ENCODE results near the gene COPE.

COPE gene

DNA sequence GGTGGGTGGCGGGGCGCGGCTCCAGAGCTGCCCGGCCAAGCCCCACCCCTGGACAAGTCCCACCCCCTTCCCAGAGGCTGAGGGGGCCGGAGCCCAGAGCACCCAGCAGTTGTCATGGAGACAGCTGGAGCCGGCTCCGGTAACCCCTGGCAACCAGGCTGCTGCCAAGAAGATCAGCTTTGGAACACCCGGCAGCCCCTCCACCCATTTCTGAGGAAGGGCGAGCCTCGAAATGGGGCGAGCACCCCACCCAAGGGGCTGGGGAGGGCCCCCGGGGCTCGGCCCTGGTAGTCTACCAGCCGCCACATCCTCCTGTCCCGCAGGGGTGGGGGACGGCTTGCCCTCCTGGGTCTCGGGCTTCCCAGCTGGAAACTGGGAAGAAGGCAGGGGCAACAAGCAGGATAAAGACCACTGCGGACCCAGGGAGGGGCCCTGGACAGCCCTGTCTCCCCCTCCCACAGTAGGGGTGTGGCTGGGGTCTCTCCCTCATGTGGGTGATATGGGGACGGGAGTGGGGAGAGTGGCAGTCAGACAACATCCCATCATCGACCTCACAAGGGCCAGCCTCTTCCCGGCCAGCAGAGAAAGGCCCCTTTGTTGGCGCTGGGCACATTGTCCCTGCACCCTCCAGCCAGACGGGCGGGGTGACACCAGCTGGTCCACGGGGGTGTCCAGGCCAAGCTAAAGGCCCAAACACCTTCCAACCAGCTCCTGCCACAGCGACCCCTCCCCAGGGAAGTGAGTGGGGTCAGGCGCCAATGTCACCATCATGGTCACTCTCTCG, 24.7 kb downstream of the COPE start:
- FAIRE-seq = no peak

DNA sequence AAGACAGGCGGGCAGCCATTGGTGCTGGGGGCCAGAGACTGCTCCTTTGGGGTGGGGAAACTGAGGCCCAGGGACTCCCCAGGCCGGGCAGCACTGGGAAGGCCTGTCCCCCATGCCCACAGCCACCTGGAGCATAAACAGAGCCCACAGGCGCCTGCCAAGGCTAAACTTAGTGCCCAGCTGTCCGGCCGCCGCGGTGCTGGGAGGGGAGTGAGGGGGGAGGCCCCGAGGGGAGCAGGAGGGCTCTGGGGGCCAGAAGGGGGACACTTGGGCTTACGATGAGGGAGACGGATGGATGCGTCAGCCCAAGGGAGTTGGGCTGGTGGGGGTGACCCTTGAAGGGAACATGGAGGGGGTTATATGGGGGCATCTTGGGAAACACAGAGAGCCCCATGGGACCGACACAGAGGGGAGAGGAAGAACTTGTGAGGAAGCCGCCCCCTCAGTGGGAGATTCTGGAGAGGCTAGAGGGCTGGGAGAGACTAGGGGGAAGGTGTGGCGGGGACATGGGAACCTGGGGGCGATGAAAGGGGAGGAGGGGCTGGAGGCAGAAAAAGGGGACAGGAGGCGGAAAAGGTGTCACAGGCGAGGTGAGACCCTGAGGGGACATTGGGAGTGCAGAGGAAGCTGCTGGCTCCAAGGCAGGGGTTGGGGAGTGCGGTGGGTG, 25.5 kb downstream of the COPE start:
- no peak for FAIRE-seq

DNA sequence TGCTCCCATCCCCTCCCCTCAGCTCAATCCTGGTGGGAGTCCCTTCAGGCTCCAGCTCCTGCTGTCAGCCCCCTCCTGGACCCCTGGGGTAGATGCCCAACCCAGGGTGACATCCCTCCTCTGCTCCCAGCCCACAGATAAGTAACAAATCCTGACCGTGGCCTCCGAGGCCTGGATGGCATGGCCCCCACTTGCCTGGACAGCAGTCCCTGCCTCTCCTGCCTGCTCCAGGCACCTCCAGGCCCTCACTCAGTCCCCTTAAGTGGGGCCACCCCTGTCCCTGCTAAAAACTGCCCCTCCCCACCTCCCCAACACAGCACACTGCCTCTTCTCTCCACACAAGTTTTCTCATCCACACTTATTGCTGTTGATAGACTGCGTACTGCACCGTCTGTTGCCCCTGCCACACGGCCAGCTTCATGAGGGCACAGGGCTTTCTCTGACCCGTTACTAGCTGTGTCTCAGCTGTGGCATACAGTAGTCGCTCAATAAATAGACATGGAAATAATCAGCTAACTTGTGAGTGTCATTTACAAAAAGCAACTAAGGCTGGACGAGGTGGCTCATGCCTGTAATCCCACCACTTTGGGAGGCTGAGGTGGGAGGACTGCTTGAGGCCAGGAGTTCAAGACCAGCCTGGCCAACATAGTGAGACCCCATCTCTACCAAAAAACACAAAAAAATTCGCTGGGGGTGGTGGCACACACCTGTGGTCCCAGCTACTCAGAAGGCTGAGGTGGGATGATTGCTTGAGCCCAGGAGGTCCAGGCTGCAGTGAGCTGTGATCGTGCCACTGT, 29.0 kb downstream of the COPE start:
- no peak for FAIRE-seq

GRCh38 chr19:18886972-18887371, 32.2 kb downstream of the COPE start:
- no peak for FAIRE-seq

GRCh38 chr19:18883526-18884304, 35.5 kb downstream of the COPE start:
- no peak for FAIRE-seq

GRCh38 chr19:18881491-18881890, 37.7 kb downstream of the COPE start:
- no peak for FAIRE-seq

DNA sequence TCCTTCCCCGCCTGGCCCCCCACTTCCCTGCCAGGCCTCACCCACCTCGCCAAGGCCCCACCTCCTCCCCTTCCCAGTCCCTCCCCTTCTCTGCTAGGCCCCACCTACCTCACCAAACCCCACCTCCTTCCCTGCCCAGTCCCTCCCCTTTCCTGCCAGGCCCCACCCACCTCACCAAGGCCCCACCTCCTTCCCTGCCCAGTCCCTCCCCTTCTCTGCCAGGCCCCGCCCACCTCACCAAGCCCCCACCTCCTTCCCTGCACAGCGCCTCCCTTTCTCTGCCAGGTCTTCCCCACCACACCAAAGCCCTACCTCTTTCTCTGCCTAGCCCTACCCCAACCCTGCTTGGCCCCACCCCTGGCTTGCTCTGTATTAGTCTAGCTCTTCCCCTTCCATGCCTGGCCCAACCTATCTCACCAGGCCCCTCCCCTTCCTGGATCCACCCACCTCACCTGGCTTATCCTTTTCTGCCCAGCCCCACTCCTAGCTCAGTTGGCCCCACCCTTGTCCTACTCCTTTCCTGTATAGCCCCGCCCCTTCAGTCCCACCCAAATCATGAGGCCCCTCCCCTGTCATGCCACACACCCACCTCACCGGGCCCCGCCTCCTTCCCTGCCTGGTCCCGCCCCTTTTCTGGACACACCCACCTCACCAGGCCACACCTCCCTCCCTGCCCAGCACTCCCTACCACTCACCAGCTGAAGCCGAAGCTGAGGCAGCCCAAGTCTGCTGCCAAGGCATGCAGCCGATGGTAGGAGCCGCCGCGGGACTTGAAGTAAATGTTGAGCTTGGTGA, 39.4 kb downstream of the COPE start:
- no peak for FAIRE-seq

DNA sequence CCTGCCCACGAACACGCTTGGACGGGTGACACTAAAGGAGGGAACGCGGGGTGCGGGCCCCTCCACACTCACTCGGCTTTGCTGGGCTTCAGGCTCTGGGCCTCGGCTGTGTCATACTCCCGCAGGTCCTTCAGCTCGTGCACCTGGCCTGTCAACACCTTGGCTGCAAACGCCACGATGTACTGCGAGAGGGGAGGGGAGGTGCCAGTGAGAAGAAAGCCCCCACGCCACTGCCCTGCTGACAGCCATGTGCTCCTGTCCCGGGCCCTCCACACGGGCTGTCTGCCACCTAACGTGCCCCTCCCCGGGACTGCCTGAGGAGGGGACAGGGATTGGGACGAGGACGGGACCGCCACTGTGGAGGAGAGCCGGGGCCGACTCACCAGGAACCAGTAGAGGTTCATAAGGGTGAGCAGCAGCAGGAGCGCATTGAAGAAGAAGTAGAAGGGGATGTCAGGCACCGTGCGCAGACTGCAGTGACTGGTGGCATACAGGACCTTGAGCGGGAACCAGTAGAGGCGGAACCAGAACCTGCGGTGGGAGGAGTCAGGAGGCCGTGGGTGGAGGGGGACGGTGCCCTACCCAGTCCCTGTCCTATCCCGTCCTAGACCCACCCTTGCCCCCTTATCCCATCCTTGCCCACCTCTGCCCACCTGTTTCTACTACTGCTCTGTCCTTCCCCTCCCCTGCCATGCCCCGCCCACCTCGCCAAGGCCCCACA, 40.2 kb downstream of the COPE start:
- no peak for FAIRE-seq

DNA sequence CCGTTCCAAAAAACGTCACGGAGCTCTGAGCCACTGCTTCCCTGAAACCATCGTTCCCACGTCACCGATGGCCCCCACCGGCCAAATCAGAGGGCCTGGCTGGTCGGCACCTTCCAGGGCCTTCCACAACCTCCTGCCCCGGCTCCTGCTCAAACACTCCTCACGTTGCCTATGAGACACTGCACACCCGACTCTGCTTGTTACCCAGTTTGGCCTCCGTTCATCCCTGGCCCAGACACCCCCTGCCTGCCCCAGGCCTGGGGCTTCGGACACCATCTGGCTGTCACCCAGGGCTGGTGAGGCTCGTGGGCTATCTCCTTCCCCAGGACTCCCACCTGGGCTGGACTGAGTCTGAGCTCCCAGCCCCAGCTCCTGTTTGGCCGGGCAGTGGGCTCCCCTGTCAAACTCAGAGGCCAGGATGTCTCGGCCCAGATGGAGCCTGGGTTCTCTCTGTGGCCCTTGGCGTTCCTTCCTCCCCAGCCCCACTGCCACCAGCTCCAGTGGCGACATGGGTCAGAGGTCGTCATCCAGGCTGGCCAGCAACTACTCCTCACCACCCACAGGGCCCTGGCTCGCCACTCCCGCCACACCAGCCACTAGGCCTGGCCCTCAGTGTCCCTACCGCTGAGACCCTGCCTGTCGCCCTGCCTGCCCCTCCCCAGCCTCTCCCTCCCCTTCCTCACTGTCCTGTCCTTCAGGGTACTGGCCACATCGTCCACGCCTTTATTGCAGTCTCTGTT, 41.0 kb downstream of the COPE start:
- FAIRE-seq = no peak

GRCh38 chr19:18876865-18877264, 42.3 kb downstream of the COPE start:
- no peak for FAIRE-seq

DNA sequence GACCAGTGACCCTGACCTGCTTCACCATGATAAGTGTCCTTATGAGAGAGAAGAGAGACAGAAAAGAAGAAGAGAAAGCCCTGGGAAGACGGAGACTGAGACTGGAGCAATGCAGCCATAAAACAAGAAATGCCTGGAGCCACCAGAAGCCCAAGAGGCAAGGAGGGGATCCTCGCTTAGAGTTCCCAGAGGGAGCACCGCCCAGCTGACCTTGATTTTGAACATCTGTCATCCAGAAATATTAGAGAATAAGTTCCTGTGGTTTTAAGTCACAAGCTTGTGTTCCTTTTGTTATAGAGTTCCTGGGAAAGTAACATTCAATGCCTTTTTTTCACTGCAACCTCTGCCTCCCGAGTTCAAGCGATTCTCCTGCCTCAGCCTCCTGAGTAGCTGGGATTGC, 43.5 kb downstream of the COPE start:
- no peak for FAIRE-seq

DNA sequence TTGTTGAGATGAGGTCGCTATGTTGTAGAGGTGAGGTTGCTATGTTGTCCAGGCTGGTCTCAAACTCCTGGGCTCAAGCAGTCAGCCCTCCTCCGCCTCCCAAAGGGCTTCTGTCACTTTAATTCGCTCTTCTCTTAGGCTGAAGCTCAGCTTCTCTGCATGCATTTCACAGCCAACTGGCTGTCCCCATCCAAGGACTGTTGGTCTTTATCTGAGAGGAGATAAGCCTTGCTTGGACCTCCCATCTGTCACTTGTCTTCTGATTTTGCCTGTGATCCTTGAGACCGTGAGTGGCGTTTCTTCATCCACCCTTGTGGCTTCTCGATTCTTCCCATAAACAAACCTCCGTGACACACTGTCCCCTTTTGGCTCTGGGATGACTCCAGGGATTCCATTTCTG, 47.6 kb downstream of the COPE start:
- FAIRE-seq = no peak

GRCh38 chr19:18870531-18871172, 48.5 kb downstream of the COPE start:
- no peak for FAIRE-seq

- no peak for FAIRE-seq
These were observed 49.2 kb downstream of the COPE start for GRCh38 chr19:18869781-18870530.

GRCh38 chr19:18869023-18869618, 50.1 kb downstream of the COPE start:
- no peak for FAIRE-seq

DNA sequence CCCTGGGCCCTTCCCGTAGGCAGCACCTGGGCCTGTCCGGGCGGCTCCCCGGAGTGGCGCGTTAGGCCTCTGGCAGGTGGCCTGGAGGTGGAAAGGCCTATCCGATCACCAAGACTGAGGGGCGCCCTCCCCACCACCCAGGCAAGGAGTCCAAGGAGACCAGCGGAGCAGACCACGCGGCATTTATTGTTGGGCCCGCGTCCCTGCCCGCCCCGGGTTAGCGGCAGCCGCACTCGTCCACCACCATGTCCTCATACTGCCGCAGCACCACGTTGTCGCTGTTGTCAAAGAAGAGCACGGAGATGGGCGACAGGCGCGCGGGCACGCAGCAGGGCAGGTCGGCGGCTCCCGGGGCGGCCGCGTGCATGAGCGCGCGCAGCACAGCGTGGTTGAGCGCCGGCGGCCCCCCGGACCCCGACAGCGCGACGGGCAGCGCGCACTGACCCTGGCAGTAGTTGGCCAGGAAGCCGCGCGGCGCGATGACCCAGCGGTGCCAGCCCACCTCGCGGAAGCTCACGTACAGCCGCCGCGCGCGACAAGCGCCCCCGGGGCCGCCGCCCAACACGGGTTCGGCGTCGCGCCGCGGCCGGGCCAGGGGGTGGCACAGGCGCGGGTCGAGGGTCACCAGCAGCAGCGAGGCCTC, 50.7 kb downstream of the COPE start:
- no peak for FAIRE-seq

DNA sequence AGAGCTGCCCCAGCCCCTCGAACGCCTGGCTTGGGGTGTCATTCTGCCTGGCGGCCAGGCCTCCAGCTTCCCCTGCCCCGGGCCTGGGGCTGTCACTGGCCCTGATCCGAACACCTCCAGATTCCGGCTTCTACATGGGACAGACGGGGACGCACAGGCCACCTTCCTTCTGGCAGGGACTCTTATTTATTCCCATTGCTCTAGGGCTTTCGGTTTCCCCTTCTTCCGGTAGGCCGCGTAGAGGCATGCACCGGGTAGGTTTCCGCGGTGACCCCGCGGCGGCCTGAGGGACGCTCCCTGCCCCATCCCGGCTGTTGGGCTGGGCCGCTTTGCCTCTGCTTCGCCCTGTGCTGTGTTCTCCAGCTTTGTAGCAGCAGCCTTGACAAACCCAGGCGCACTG, 51.4 kb downstream of the COPE start:
- FAIRE-seq = no peak

DNA sequence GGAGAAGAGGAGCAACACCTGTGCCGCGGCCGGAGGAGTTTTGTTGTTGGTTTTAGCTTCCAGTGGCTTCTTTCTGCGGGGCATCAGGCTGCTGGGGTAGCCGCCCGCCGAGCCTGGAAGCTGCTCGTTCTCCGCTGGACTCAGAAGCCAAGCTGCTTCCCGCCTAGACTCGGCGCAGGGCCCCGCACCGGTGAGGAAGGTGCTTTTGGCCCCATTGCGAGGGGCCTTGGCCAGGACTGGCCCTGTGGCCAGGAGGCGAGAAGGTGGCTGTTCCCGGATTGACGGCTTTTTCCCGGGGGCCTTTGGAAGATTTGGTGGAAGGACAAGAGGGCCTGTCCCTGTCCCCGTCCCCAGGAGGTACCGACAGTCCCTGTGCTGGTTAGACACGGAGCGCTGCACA, 52.0 kb downstream of the COPE start:
- no peak for FAIRE-seq

GRCh38 chr19:18866800-18867123, 52.4 kb downstream of the COPE start:
- FAIRE-seq = no peak

Measured in islet of Langerhans (tissue), 1 donor.